Loucy (cell line): Measurements from ENCODE around the gene NLGN1.

Experiments
- CTCF ChIP-seq: fragments of 200-600 bp; sonication (generic); conservative IDR thresholded peaks from 2 replicates; pipeline ENCODE4 v1.5.1; 2014; ENCODE audit warnings: mild to moderate bottlenecking, antibody characterized with exemption, low read length
- EZH2phosphoT487 ChIP-seq: fragments of 200-600 bp; IDR thresholded peaks from 2 replicates; pipeline ENCODE4 v1.6.1; 2018; ENCODE audit warnings: antibody characterized with exemption, mild to moderate bottlenecking, moderate library complexity, borderline replicate concordance

- TF ChIP-seq EZH2phosphoT487 = no peak
- no peak for TF ChIP-seq CTCF
Observed at GRCh38 chr3:173742491-173742890, 344.9 kb downstream of the NLGN1 start.
